WTC11 (cell line): ENCODE measurements around the gene ANKRD11. TPM values are rescaled to one million over a fixed set of nuclear protein-coding genes. Genes with fewer than 3 reads are reported as not detected.

Experiments
- ATAC-seq: fragments of 200-7000 bp; cut with Tn5 transposase; 2 replicates; pipeline ENCODE4 v1.10.0; 2021; ENCODE audit warnings: mild to moderate bottlenecking, moderate library complexity
- CTCF ChIA-PET: fragments of 300-600 bp; sonication (Branson Sonifier 250); formaldehyde crosslinking; loops from one replicate; lab custom pipeline; 2021; ENCODE audit warnings: antibody characterized with exemption; lab: Charles Lee
- POLR2A ChIA-PET: fragments of 350-600 bp; sonication (Branson Sonifier 250); formaldehyde crosslinking; loops from one replicate; lab custom pipeline; 2021; ENCODE audit warnings: antibody characterized with exemption; lab: Charles Lee
- DNase-seq: peaks from one replicate; pipeline ENCODE4 v3.0.0; 2021; ENCODE audit warnings: low spot score
- H3K27ac Mint-ChIP-seq: 2 replicates; pipeline ENCODE4 v1.8.0; 2021; ENCODE audit warnings: mixed read lengths
- H3K27me3 Mint-ChIP-seq: 2 replicates; pipeline ENCODE4 v1.8.0; 2021; ENCODE audit warnings: low read depth, mild to moderate bottlenecking, moderate library complexity, mixed read lengths
- H3K36me3 Mint-ChIP-seq: 2 replicates; pipeline ENCODE4 v1.8.0; 2021; ENCODE audit warnings: mixed read lengths
- H3K4me1 Mint-ChIP-seq: 2 replicates; pipeline ENCODE4 v1.8.0; 2022; ENCODE audit warnings: mixed read lengths
- H3K4me3 Mint-ChIP-seq: 2 replicates; pipeline ENCODE4 v1.8.0; 2021; ENCODE audit warnings: mild to moderate bottlenecking, moderate library complexity, mixed read lengths
- H3K9me3 Mint-ChIP-seq: 2 replicates; pipeline ENCODE4 v1.8.0; 2021; ENCODE audit warnings: mixed read lengths
- CREM ChIP-seq: sonication (generic); formaldehyde crosslinking; IDR thresholded peaks from 2 replicates; pipeline ENCODE4 v1.8.1; 2022; ENCODE audit warnings: mild to moderate bottlenecking, missing genetic modification reagents, moderate library complexity
- GABPB1 ChIP-seq: sonication (generic); formaldehyde crosslinking; IDR thresholded peaks from 2 replicates; pipeline ENCODE4 v1.8.1; 2023; ENCODE audit warnings: mild to moderate bottlenecking, missing genetic modification reagents
- GRHL2 ChIP-seq: fragments of 250-450 bp; sonication (Bioruptor Pico); IDR thresholded peaks from 2 replicates; pipeline ENCODE4 v1.8.0; 2022; ENCODE audit warnings: mild to moderate bottlenecking, moderate library complexity; ENCODE audit not compliant: insufficient replicate concordance, severe bottlenecking
- NFE2L1 ChIP-seq: sonication (generic); formaldehyde crosslinking; IDR thresholded peaks from 2 replicates; pipeline ENCODE4 v1.8.1; 2023; ENCODE audit warnings: missing genetic modification reagents
- NR2C2 ChIP-seq: sonication (generic); formaldehyde crosslinking; IDR thresholded peaks from 2 replicates; pipeline ENCODE4 v1.8.0; 2022; ENCODE audit warnings: mild to moderate bottlenecking, missing genetic modification reagents
- ZNF232 ChIP-seq: sonication (generic); formaldehyde crosslinking; IDR thresholded peaks from 2 replicates; pipeline ENCODE4 v1.8.0; 2022; ENCODE audit warnings: mild to moderate bottlenecking, missing genetic modification reagents
- ZNF396 ChIP-seq: fragments of 250-450 bp; sonication (Bioruptor Pico); IDR thresholded peaks from 2 replicates; pipeline ENCODE4 v1.8.0; 2021; ENCODE audit warnings: mild to moderate bottlenecking, moderate library complexity, borderline replicate concordance
- total RNA-seq: library from RNA; stranded (reverse); gene quantifications from 3 replicates; pipeline ENCODE4 v1.2.3, GENCODE V29; 2021
- TF ChIP-seq, protein P1 (sequence below): sonication (generic); formaldehyde crosslinking; conservative IDR thresholded peaks from 2 replicates; pipeline ENCODE4 v1.8.1; 2022; ENCODE audit warnings: mild to moderate bottlenecking, missing genetic modification reagents
- TF ChIP-seq, protein P2 (sequence below): sonication (generic); formaldehyde crosslinking; IDR thresholded peaks from 2 replicates; pipeline ENCODE4 v1.8.1; 2023; ENCODE audit warnings: mild to moderate bottlenecking, missing genetic modification reagents
- TF ChIP-seq, protein P3 (sequence below): sonication (generic); formaldehyde crosslinking; IDR thresholded peaks from 2 replicates; pipeline ENCODE4 v1.8.0; 2023; ENCODE audit warnings: missing genetic modification reagents, mild to moderate bottlenecking, borderline replicate concordance
- TF ChIP-seq, protein P4 (sequence below): sonication (generic); formaldehyde crosslinking; IDR thresholded peaks from 2 replicates; pipeline ENCODE4 v1.8.1; 2023; ENCODE audit warnings: mild to moderate bottlenecking, missing genetic modification reagents, moderate library complexity
- TF ChIP-seq, protein P5 (sequence below): sonication (generic); formaldehyde crosslinking; IDR thresholded peaks from 2 replicates; pipeline ENCODE4 v1.8.0; 2022; ENCODE audit warnings: missing genetic modification reagents

Gene ANKRD11
- total RNA-seq, 1 experiment from 2014 or later: 184 TPM

DNA sequence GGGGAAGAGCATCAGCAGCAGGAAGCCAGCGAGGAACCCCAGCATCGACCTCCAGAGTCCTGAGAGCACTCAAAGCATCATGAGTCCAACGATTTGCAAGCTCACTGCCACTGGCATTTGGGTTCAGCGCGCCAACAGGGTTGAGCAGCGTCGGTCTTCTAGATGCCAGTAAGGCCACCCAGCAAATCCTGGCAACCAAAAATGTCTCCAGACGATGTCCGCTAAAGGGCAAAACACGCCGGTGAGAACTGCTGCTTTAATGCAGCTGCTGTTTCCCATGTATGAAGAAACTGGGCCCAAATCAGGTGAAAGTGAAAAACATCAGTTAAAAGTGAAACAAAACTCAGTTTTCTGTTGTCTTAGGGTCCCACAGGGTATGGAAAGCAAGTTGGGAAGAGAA is 70.2 kb downstream of the ANKRD11 start:
- Mint-ChIP-seq H3K4me1 (peaks cover 61% of the 10 kb centered on the region), H3K27me3 (no peaks in the 10 kb centered on the region), H3K36me3 (peaks cover 10% of the 10 kb centered on the region), H3K4me3 (no peak overlapping the region), H3K9me3 (no peaks in the 10 kb centered on the region), H3K27ac (peak overlapping the region; percentile 55)
- TF ChIP-seq ZNF232 (CRISPR knock-in tag) (no peak), NR2C2 (no peak)
- TF ChIP-seq, protein P1, sequence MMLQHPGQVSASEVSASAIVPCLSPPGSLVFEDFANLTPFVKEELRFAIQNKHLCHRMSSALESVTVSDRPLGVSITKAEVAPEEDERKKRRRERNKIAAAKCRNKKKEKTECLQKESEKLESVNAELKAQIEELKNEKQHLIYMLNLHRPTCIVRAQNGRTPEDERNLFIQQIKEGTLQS (CRISPR knock-in tag): no peak
- POLR2A ChIA-PET: no interaction called here
- CTCF ChIA-PET: interaction anchor here (0.6 to 0.8 kb wide), 2 partner anchors 112 to 131 kb away, joined by 3 read pairs; no protein-coding TSS in a partner anchor
- ATAC-seq: no peak
- DNase-seq: no peak

DNA sequence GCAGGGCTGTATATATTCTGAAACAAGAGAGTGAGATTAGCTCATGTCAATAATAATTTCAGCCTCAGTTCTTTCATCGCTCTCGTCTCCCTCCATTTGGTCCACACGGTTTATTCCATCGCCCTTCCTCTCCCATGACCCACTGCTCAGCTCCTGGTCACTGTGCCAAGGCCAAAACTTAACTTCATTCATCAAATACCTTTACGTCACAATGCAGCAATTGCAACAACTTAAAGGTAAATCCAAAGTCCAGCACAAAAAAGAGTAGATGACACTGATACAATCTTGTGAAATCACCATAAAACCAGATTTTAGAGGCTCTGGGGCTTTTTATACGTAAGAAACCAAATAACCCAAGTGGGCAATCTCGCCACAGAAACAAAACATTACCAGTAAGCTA is 72.0 kb downstream of the ANKRD11 start:
- Mint-ChIP-seq H3K36me3 (peaks cover 10% of the 10 kb centered on the region), H3K27ac (peak overlapping the region; percentile 92), H3K4me1 (peaks cover 57% of the 10 kb centered on the region), H3K9me3 (no peaks in the 10 kb centered on the region), H3K4me3 (no peak overlapping the region), H3K27me3 (no peaks in the 10 kb centered on the region)
- ChIA-PET CTCF (interaction anchor here (1.0 kb wide), 1 partner anchor 8 kb away, joined by 4 read pairs; no protein-coding TSS in a partner anchor), POLR2A (no interaction called here)
- TF ChIP-seq NFE2L1 (CRISPR knock-in tag): no peak
- TF ChIP-seq, protein P2, sequence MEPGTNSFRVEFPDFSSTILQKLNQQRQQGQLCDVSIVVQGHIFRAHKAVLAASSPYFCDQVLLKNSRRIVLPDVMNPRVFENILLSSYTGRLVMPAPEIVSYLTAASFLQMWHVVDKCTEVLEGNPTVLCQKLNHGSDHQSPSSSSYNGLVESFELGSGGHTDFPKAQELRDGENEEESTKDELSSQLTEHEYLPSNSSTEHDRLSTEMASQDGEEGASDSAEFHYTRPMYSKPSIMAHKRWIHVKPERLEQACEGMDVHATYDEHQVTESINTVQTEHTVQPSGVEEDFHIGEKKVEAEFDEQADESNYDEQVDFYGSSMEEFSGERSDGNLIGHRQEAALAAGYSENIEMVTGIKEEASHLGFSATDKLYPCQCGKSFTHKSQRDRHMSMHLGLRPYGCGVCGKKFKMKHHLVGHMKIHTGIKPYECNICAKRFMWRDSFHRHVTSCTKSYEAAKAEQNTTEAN (CRISPR knock-in tag): no peak
- TF ChIP-seq, protein P3, sequence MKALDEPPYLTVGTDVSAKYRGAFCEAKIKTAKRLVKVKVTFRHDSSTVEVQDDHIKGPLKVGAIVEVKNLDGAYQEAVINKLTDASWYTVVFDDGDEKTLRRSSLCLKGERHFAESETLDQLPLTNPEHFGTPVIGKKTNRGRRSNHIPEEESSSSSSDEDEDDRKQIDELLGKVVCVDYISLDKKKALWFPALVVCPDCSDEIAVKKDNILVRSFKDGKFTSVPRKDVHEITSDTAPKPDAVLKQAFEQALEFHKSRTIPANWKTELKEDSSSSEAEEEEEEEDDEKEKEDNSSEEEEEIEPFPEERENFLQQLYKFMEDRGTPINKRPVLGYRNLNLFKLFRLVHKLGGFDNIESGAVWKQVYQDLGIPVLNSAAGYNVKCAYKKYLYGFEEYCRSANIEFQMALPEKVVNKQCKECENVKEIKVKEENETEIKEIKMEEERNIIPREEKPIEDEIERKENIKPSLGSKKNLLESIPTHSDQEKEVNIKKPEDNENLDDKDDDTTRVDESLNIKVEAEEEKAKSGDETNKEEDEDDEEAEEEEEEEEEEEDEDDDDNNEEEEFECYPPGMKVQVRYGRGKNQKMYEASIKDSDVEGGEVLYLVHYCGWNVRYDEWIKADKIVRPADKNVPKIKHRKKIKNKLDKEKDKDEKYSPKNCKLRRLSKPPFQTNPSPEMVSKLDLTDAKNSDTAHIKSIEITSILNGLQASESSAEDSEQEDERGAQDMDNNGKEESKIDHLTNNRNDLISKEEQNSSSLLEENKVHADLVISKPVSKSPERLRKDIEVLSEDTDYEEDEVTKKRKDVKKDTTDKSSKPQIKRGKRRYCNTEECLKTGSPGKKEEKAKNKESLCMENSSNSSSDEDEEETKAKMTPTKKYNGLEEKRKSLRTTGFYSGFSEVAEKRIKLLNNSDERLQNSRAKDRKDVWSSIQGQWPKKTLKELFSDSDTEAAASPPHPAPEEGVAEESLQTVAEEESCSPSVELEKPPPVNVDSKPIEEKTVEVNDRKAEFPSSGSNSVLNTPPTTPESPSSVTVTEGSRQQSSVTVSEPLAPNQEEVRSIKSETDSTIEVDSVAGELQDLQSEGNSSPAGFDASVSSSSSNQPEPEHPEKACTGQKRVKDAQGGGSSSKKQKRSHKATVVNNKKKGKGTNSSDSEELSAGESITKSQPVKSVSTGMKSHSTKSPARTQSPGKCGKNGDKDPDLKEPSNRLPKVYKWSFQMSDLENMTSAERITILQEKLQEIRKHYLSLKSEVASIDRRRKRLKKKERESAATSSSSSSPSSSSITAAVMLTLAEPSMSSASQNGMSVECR: no peak
- TF ChIP-seq CREM (CRISPR knock-in tag): no peak
- TF ChIP-seq, protein P4, sequence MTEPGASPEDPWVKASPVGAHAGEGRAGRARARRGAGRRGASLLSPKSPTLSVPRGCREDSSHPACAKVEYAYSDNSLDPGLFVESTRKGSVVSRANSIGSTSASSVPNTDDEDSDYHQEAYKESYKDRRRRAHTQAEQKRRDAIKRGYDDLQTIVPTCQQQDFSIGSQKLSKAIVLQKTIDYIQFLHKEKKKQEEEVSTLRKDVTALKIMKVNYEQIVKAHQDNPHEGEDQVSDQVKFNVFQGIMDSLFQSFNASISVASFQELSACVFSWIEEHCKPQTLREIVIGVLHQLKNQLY: no peak
- TF ChIP-seq GABPB1 (CRISPR knock-in tag): peak; percentile 60; the same call in 1 of the 2 replicates
- TF ChIP-seq ZNF396 (CRISPR knock-in tag): no peak
- no peak for TF ChIP-seq GRHL2 (CRISPR knock-in tag)
- ATAC-seq: no peak
- DNase-seq: no peak

DNA sequence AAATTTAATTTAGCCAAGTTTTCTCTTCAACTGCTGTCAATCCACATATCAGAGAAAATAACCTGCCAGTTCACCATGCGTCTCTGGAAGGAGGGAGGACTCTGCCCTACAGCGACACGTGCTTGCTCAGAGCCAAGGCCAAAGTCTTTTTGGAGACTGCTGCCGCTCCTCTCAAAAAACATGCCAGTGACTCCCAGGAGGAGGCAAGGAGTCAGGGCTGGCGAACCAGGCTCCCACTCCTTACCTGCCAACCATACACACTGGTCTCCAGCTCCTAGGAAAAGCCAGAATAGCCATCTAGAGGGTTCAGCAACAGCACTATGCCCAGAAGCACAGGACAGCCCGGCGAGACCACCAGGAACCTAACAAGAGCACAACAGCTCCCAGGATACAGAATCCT is 73.0 kb downstream of the ANKRD11 start:
- Mint-ChIP-seq H3K4me3 (no peak overlapping the region), H3K27me3 (no peaks in the 10 kb centered on the region), H3K36me3 (peaks cover 10% of the 10 kb centered on the region), H3K27ac (peak overlapping the region; percentile 95), H3K9me3 (no peaks in the 10 kb centered on the region), H3K4me1 (peaks cover 57% of the 10 kb centered on the region)
- POLR2A ChIA-PET: no interaction called here
- CTCF ChIA-PET: no interaction called here
- ATAC-seq: no peak
- no peak for DNase-seq
- TF ChIP-seq GABPB1 (CRISPR knock-in tag): peak; percentile 63; the same call in 1 of the 2 replicates
- TF ChIP-seq, protein P5, sequence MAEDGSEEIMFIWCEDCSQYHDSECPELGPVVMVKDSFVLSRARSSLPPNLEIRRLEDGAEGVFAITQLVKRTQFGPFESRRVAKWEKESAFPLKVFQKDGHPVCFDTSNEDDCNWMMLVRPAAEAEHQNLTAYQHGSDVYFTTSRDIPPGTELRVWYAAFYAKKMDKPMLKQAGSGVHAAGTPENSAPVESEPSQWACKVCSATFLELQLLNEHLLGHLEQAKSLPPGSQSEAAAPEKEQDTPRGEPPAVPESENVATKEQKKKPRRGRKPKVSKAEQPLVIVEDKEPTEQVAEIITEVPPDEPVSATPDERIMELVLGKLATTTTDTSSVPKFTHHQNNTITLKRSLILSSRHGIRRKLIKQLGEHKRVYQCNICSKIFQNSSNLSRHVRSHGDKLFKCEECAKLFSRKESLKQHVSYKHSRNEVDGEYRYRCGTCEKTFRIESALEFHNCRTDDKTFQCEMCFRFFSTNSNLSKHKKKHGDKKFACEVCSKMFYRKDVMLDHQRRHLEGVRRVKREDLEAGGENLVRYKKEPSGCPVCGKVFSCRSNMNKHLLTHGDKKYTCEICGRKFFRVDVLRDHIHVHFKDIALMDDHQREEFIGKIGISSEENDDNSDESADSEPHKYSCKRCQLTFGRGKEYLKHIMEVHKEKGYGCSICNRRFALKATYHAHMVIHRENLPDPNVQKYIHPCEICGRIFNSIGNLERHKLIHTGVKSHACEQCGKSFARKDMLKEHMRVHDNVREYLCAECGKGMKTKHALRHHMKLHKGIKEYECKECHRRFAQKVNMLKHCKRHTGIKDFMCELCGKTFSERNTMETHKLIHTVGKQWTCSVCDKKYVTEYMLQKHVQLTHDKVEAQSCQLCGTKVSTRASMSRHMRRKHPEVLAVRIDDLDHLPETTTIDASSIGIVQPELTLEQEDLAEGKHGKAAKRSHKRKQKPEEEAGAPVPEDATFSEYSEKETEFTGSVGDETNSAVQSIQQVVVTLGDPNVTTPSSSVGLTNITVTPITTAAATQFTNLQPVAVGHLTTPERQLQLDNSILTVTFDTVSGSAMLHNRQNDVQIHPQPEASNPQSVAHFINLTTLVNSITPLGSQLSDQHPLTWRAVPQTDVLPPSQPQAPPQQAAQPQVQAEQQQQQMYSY (CRISPR knock-in tag): no peak
